KMS-11 (cell line): ENCODE results near the gene CSNK1G3.

Source experiments
- H2AFZ ChIP-seq: fragments of 200-600 bp; sonication (generic); 2 replicates; pipeline ENCODE4 v1.6.1; 2016; ENCODE audit warnings: antibody characterized with exemption, mixed run types, low read depth
- H3K27ac ChIP-seq: fragments of 200-600 bp; sonication (generic); 2 replicates; pipeline ENCODE4 v1.6.1; 2016; ENCODE audit warnings: mild to moderate bottlenecking, mixed run types
- H3K27me3 ChIP-seq: fragments of 200-600 bp; sonication (generic); 2 replicates; pipeline ENCODE4 v1.6.1; 2017; ENCODE audit warnings: mild to moderate bottlenecking, low read depth, mixed run types, moderate library complexity; ENCODE audit not compliant: insufficient read depth
- H3K36me3 ChIP-seq: fragments of 200-600 bp; sonication (generic); 2 replicates; pipeline ENCODE4 v1.6.1; 2017; ENCODE audit warnings: mild to moderate bottlenecking, mixed run types; ENCODE audit not compliant: insufficient read depth
- H3K4me1 ChIP-seq: fragments of 200-600 bp; sonication (generic); 2 replicates; pipeline ENCODE4 v1.6.1; 2016; ENCODE audit warnings: mild to moderate bottlenecking, low read depth, mixed run types; ENCODE audit not compliant: poor library complexity, severe bottlenecking
- H3K4me2 ChIP-seq: fragments of 200-600 bp; sonication (generic); 2 replicates; pipeline ENCODE4 v1.7.0; 2016; ENCODE audit warnings: mild to moderate bottlenecking, mixed run types
- H3K4me3 ChIP-seq: fragments of 200-600 bp; sonication (generic); IDR thresholded peaks from 2 replicates; pipeline ENCODE4 v1.6.1; 2017; ENCODE audit warnings: low read depth, low read length, mixed read lengths; ENCODE audit not compliant: insufficient read depth
- H3K79me2 ChIP-seq: fragments of 200-600 bp; sonication (generic); 2 replicates; pipeline ENCODE4 v1.6.1; 2016; ENCODE audit warnings: low read depth, mixed run types; ENCODE audit not compliant: insufficient read depth
- H3K9ac ChIP-seq: fragments of 200-600 bp; sonication (generic); 2 replicates; pipeline ENCODE4 v1.6.1; 2016; ENCODE audit warnings: mild to moderate bottlenecking, mixed run types
- H4K20me1 ChIP-seq: fragments of 200-600 bp; sonication (generic); 2 replicates; pipeline ENCODE4 v1.6.1; 2016; ENCODE audit warnings: mild to moderate bottlenecking, mixed run types; ENCODE audit not compliant: insufficient read depth
- TF ChIP-seq, protein P1 (sequence below): fragments of 200-600 bp; sonication (generic); conservative IDR thresholded peaks from 2 replicates; pipeline ENCODE4 v1.6.1; 2017; ENCODE audit warnings: low read depth, mild to moderate bottlenecking, antibody characterized with exemption, low read length, moderate library complexity, mixed read lengths

Gene CSNK1G3

DNA sequence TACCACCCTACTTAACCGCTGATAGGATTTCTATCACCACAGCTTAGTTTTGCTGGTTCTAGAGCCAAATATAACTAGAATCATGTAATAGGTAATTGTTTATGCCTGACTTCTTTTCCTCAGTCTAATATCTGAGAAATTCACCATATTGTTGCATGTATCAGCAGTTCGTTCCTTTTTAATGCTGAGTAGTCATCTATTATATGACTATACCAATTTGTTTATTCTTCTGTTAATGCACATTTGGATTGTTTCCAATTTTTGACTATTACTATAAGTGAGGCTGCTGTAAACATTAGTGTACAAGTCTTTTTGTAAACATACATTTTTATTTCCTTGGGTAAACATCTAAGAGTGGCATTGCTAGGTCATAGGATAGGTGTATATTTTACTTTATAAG, 25.9 kb downstream of the CSNK1G3 start:
- H3K4me3 ChIP-seq = no peak overlapping the region
- H3K9ac ChIP-seq = no peak overlapping the region
- TF ChIP-seq, protein P1, sequence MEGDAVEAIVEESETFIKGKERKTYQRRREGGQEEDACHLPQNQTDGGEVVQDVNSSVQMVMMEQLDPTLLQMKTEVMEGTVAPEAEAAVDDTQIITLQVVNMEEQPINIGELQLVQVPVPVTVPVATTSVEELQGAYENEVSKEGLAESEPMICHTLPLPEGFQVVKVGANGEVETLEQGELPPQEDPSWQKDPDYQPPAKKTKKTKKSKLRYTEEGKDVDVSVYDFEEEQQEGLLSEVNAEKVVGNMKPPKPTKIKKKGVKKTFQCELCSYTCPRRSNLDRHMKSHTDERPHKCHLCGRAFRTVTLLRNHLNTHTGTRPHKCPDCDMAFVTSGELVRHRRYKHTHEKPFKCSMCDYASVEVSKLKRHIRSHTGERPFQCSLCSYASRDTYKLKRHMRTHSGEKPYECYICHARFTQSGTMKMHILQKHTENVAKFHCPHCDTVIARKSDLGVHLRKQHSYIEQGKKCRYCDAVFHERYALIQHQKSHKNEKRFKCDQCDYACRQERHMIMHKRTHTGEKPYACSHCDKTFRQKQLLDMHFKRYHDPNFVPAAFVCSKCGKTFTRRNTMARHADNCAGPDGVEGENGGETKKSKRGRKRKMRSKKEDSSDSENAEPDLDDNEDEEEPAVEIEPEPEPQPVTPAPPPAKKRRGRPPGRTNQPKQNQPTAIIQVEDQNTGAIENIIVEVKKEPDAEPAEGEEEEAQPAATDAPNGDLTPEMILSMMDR = no peak
- H3K36me3 ChIP-seq = no peaks in the 10 kb centered on the region
- no peaks in the 10 kb centered on the region for H4K20me1 ChIP-seq
- H2AFZ ChIP-seq = no peak overlapping the region
- H3K27ac ChIP-seq = no peak overlapping the region
- no peak overlapping the region for H3K4me2 ChIP-seq
- no peaks in the 10 kb centered on the region for H3K27me3 ChIP-seq
- H3K79me2 ChIP-seq = peaks cover 4% of the 10 kb centered on the region; the same call in 1 of the 2 replicates
- no peaks in the 10 kb centered on the region for H3K4me1 ChIP-seq

DNA sequence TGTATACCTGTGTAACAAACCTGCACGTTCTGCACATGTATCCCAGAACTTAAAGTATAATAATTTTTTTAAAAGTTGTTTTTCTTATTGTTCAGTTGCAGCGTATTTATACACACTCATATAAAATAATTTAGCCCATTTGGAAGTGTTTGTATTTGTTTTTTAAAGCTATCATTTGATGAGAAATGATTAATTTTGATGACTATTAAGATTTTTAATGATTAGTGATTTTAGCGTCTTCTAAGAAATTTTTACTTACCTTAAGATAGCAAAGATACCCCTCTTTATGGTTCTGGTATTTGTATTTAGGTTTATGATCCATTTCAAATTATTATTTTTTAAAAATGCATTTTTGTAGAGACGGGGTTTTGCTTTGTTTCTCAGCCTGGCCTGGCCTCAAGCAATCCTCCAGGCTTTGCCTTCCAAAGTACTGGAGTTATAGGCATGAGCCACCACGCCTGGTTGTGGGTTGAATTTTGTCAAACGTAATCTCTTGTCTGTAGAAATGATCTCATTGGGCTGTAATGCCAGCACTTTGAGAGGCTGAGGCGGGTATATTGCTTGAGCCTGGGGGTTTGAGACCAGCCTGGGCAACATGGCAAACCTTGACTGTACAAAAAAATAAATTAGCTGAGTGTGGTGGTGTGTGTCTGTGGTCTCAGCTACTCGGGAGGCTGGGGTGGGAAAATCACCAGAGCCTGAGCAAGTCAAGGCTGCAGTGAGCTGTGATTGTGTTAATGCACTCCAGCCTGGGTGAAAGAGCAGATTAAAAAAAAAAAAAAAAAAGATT, 26.9 kb downstream of the CSNK1G3 start:
- peaks cover 4% of the 10 kb centered on the region; the same call in 1 of the 2 replicates for H3K79me2 ChIP-seq
- no peak overlapping the region for H2AFZ ChIP-seq
- H3K4me1 ChIP-seq = no peaks in the 10 kb centered on the region
- no peak overlapping the region for H3K4me3 ChIP-seq
- no peak overlapping the region for H3K9ac ChIP-seq
- TF ChIP-seq, protein P1 = no peak
- H3K27ac ChIP-seq = no peak overlapping the region
- H3K27me3 ChIP-seq = no peaks in the 10 kb centered on the region
- H3K36me3 ChIP-seq = no peaks in the 10 kb centered on the region
- no peak overlapping the region for H3K4me2 ChIP-seq
- no peaks in the 10 kb centered on the region for H4K20me1 ChIP-seq

DNA sequence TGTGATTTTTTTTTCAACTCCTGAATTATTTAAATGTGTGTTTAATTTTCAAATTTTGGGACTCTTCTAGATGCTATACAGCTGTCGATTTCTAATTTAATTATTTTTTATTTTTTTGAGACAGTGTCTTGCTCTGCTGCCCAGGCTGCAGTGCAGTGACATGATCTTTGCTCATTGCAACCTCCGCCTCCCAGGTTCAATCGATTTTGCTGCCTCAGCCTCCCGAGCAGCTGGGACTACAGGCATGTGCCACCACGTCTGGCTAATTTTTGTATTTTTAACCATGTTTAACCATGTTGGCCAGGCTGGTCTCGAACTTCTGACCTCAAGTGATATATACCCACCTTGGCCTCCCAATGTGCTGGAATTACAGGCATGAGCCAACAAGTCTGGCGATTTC, 28.6 kb downstream of the CSNK1G3 start:
- no peak overlapping the region for H3K27ac ChIP-seq
- no peaks in the 10 kb centered on the region for H3K27me3 ChIP-seq
- no peak overlapping the region for H3K4me3 ChIP-seq
- no peaks in the 10 kb centered on the region for H4K20me1 ChIP-seq
- peaks cover 5% of the 10 kb centered on the region; the same call in 1 of the 2 replicates for H3K79me2 ChIP-seq
- no peak overlapping the region for H3K9ac ChIP-seq
- no peak overlapping the region for H2AFZ ChIP-seq
- no peak overlapping the region for H3K4me2 ChIP-seq
- TF ChIP-seq, protein P1 = no peak
- H3K4me1 ChIP-seq = no peaks in the 10 kb centered on the region
- no peaks in the 10 kb centered on the region for H3K36me3 ChIP-seq

DNA sequence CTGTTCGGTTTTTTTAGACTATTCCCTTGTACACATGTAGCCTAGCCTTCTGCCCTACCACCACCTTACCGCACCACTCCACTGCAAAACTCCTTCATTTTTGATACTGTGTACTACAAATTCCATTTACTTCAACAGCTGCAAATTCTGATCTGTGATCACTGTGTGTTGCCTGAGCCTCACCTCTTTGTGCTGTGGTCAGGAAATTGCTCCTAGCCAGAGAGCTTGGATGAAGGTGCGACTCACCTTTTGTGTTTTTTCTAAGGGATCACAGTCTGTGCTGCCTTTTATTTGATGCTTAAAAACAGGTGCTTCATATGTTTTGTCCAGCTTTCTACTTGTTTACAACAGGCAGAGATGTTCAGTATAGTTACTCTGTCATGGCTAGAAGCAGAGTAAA, 31.5 kb downstream of the CSNK1G3 start:
- peaks cover 5% of the 10 kb centered on the region; the same call in 1 of the 2 replicates for H3K79me2 ChIP-seq
- no peak overlapping the region for H3K27ac ChIP-seq
- H3K4me2 ChIP-seq = no peak overlapping the region
- H3K9ac ChIP-seq = no peak overlapping the region
- TF ChIP-seq, protein P1 = no peak
- no peaks in the 10 kb centered on the region for H4K20me1 ChIP-seq
- H3K4me1 ChIP-seq = peaks cover 6% of the 10 kb centered on the region
- H3K27me3 ChIP-seq = no peaks in the 10 kb centered on the region
- no peak overlapping the region for H2AFZ ChIP-seq
- no peaks in the 10 kb centered on the region for H3K36me3 ChIP-seq
- no peak overlapping the region for H3K4me3 ChIP-seq
